Caco-2 (cell line): ENCODE data around the gene DGKB. TPM values are rescaled to one million over a fixed set of nuclear protein-coding genes. Genes with fewer than 3 reads are reported as not detected.

Experiments used
- BruUV-seq: library from RNA; stranded (reverse); fragments of 400-500 nt; replicated peaks from 2 replicates; lab custom pipeline; 2021; lab: Mats Ljungman, UMichigan
- CTCF ChIA-PET: fragments of 300-600 bp; sonication (Branson Sonifier 250); formaldehyde crosslinking; loops from one replicate; lab custom pipeline; 2022; ENCODE audit warnings: antibody characterized with exemption; lab: Charles Lee
- POLR2A ChIA-PET: fragments of 300-600 bp; sonication (Branson Sonifier 250); formaldehyde crosslinking; loops from one replicate; lab custom pipeline; 2022; ENCODE audit warnings: antibody characterized with exemption; lab: Charles Lee
- DNase-seq, 2 experiments: peaks; one replicate each; pipeline versions ENCODE4 v3.0.0 to v3.0.0-alpha.2; 2020 to 2022
- H3K27me3 ChIP-seq: replicated peaks from 2 replicates; pipeline ENCODE4 v1.6.0; 2011; ENCODE audit warnings: low read length; ENCODE audit not compliant: control insufficient read depth, insufficient read depth
- H3K36me3 ChIP-seq: 2 replicates; pipeline ENCODE4 v1.5.1; 2011; ENCODE audit warnings: low read length; ENCODE audit not compliant: control insufficient read depth, insufficient read depth
- H3K4me1 ChIP-seq: fragments of 250-450 bp; sonication (Bioruptor Pico); 2 replicates; pipeline ENCODE4 v1.5.1; 2020; ENCODE audit warnings: mild to moderate bottlenecking
- H3K4me3 ChIP-seq: 2 replicates; pipeline ENCODE4 v1.5.1; 2011; ENCODE audit warnings: low read depth, mild to moderate bottlenecking, control low read depth, low read length
- H3K9me3 ChIP-seq: fragments of 250-450 bp; sonication (Bioruptor Pico); 2 replicates; pipeline ENCODE4 v1.5.1; 2020; ENCODE audit warnings: mild to moderate bottlenecking, moderate library complexity
- H3K27ac Mint-ChIP-seq: one replicate; pipeline ENCODE4 v1.8.0; 2022; ENCODE audit warnings: mixed read lengths; ENCODE audit not compliant: unreplicated experiment
- H3K27me3 Mint-ChIP-seq: one replicate; pipeline ENCODE4 v1.8.0; 2022; ENCODE audit warnings: mixed read lengths; ENCODE audit not compliant: insufficient read depth, unreplicated experiment
- H3K36me3 Mint-ChIP-seq: one replicate; pipeline ENCODE4 v1.8.0; 2022; ENCODE audit warnings: mild to moderate bottlenecking, mixed read lengths; ENCODE audit not compliant: insufficient read depth, unreplicated experiment
- H3K4me1 Mint-ChIP-seq: one replicate; pipeline ENCODE4 v1.8.0; 2022; ENCODE audit warnings: low read depth, mixed read lengths; ENCODE audit not compliant: unreplicated experiment
- H3K4me3 Mint-ChIP-seq: one replicate; pipeline ENCODE4 v1.8.0; 2022; ENCODE audit warnings: mild to moderate bottlenecking, moderate library complexity, mixed read lengths; ENCODE audit not compliant: unreplicated experiment
- H3K9me3 Mint-ChIP-seq: one replicate; pipeline ENCODE4 v1.8.0; 2022; ENCODE audit warnings: mixed read lengths; ENCODE audit not compliant: unreplicated experiment
- CTCF ChIP-seq, 2 experiments: fragments of 200-600 bp in 1 of 2; IDR thresholded peaks; 1 replicate in 1 of 2; 2 replicates in 1 of 2; pipeline versions ENCODE4 v1.5.1 to v1.8.0; 2011 to 2022; ENCODE audit warnings: antibody characterized with exemption in 1 of 2, control low read depth in 1 of 2, inconsistent platforms in 1 of 2, low read depth in 1 of 2, low read length in 1 of 2, mild to moderate bottlenecking in 1 of 2, moderate library complexity in 1 of 2; ENCODE audit not compliant: insufficient read depth in 1 of 2, severe bottlenecking in 1 of 2, unreplicated experiment in 1 of 2
- intact Hi-C: fragments of 100-400 bp; cut with micrococcal nuclease; formaldehyde crosslinking; loops from one replicate; pipeline ENCODE4 v1.10.0; 2022; ENCODE audit not compliant: unreplicated experiment
- total RNA-seq: library from RNA; stranded (reverse); gene quantifications from 2 replicates; pipeline ENCODE4 v1.2.3, GENCODE V29; 2022

The DGKB gene
- total RNA-seq, 1 experiment from 2014 or later, result 0.39 TPM

- Histone ChIP-seq H3K36me3 (no peaks in the 10 kb centered on the region), H3K27me3 (no peaks in the 10 kb centered on the region), H3K4me3 (no peak overlapping the region), H3K4me1 (0 out of 2 replicates have a peak, but pooled peaks cover 4% of the 10 kb centered on the region), H3K9me3 (no peaks in the 10 kb centered on the region)
- no peak overlapping the region for H3K27ac Mint-ChIP-seq
- no peaks in the 10 kb centered on the region for H3K27me3 Mint-ChIP-seq
- DNase-seq, result no peak
- ChIA-PET CTCF (no interaction called here), POLR2A (no interaction called here)
- H3K9me3 Mint-ChIP-seq, result peaks cover 22% of the 10 kb centered on the region
- no peak for TF ChIP-seq CTCF (IDR thresholded peaks at IDR 0.05; ENCODE audit: insufficient read depth in 1 of 2, low read depth in 1 of 2, low read length in 1 of 2, severe bottlenecking in 1 of 2, unreplicated experiment in 1 of 2)
- BruUV-seq, result no TSS peak
- H3K36me3 Mint-ChIP-seq, result no peaks in the 10 kb centered on the region
- intact Hi-C loops, result no loop called here
- H3K4me1 Mint-ChIP-seq, result peaks cover 31% of the 10 kb centered on the region
- no peak overlapping the region for H3K4me3 Mint-ChIP-seq
These were observed 134.7 kb downstream of the DGKB start for GRCh38 chr7:14767716-14768425.

GRCh38 chr7:14766747-14767146 lies 135.8 kb downstream of the DGKB start:
- peaks cover 26% of the 10 kb centered on the region for H3K9me3 Mint-ChIP-seq
- H3K36me3 Mint-ChIP-seq, result no peaks in the 10 kb centered on the region
- peaks cover 24% of the 10 kb centered on the region for H3K4me1 Mint-ChIP-seq
- no peaks in the 10 kb centered on the region for H3K36me3 ChIP-seq
- no peaks in the 10 kb centered on the region for H3K27me3 ChIP-seq
- H3K27me3 Mint-ChIP-seq, result no peaks in the 10 kb centered on the region
- H3K4me1 ChIP-seq, result 0 out of 2 replicates have a peak, but pooled peaks cover 10% of the 10 kb centered on the region
- no peak overlapping the region for H3K4me3 ChIP-seq
- no peak overlapping the region for H3K27ac Mint-ChIP-seq
- ChIA-PET CTCF (no interaction called here), POLR2A (no interaction called here)
- H3K4me3 Mint-ChIP-seq, result no peak overlapping the region
- H3K9me3 ChIP-seq, result no peaks in the 10 kb centered on the region
- intact Hi-C loops, result no loop called here
- DNase-seq, result no peak
- no TSS peak for BruUV-seq
- no peak for TF ChIP-seq CTCF (IDR thresholded peaks at IDR 0.05; ENCODE audit: insufficient read depth in 1 of 2, low read depth in 1 of 2, low read length in 1 of 2, severe bottlenecking in 1 of 2, unreplicated experiment in 1 of 2)

- Histone ChIP-seq H3K9me3 (no peaks in the 10 kb centered on the region), H3K27me3 (no peaks in the 10 kb centered on the region), H3K4me1 (0 out of 2 replicates have a peak, but pooled peaks cover 5% of the 10 kb centered on the region), H3K4me3 (no peak overlapping the region), H3K36me3 (no peaks in the 10 kb centered on the region)
- H3K27me3 Mint-ChIP-seq, result no peaks in the 10 kb centered on the region
- ChIA-PET CTCF (no interaction called here), POLR2A (no interaction called here)
- no TSS peak for BruUV-seq
- TF ChIP-seq CTCF (IDR thresholded peaks at IDR 0.05; ENCODE audit: insufficient read depth in 1 of 2, low read depth in 1 of 2, low read length in 1 of 2, severe bottlenecking in 1 of 2, unreplicated experiment in 1 of 2), result no peak
- H3K4me3 Mint-ChIP-seq, result no peak overlapping the region
- H3K4me1 Mint-ChIP-seq, result peaks cover 29% of the 10 kb centered on the region
- H3K9me3 Mint-ChIP-seq, result peaks cover 26% of the 10 kb centered on the region
- DNase-seq, result no peak
- intact Hi-C loops, result no loop called here
- H3K36me3 Mint-ChIP-seq, result no peaks in the 10 kb centered on the region
- H3K27ac Mint-ChIP-seq, result no peak overlapping the region
These were observed 136.8 kb downstream of the DGKB start for GRCh38 chr7:14765731-14766130.
